Activated CD4-positive, alpha-beta T cell treated with anti-CD3 and anti-CD28 coated beads, Interleukin-2, amount 10 ng/mL, durations not matched to agents 7 days and 5 days (primary cell): ENCODE data around the gene SSBP3. TPM values are rescaled to one million over a fixed set of nuclear protein-coding genes. Genes with fewer than 3 reads are reported as not detected.
A peak's percentile ranks its signal among the peaks of the same experiment; 100 is the strongest.

Experiments
- CTCF ChIA-PET: fragments of 350-600 bp; sonication (Branson Sonifier 250); formaldehyde crosslinking; loops from one replicate; lab custom pipeline; 2021; ENCODE audit warnings: antibody characterized with exemption; lab: Charles Lee
- POLR2A ChIA-PET: fragments of 350-600 bp; sonication (Branson Sonifier 250); formaldehyde crosslinking; loops from one replicate; lab custom pipeline; 2021; ENCODE audit warnings: antibody characterized with exemption; lab: Charles Lee
- DNase-seq: peaks from one replicate; pipeline ENCODE4 v3.0.0-alpha.2; 2020
- H3K27ac Mint-ChIP-seq: one replicate; pipeline ENCODE4 v1.8.0; 2021; ENCODE audit warnings: mild to moderate bottlenecking, moderate library complexity, mixed read lengths
- H3K27me3 Mint-ChIP-seq: one replicate; pipeline ENCODE4 v1.8.0; 2021; ENCODE audit warnings: mixed read lengths
- H3K36me3 Mint-ChIP-seq: one replicate; pipeline ENCODE4 v1.8.0; 2021; ENCODE audit warnings: low read depth, mixed read lengths
- H3K4me1 Mint-ChIP-seq: one replicate; pipeline ENCODE4 v1.8.0; 2021; ENCODE audit warnings: mixed read lengths
- H3K4me3 Mint-ChIP-seq: one replicate; pipeline ENCODE4 v1.8.0; 2021; ENCODE audit warnings: mild to moderate bottlenecking, moderate library complexity, mixed read lengths
- H3K9me3 Mint-ChIP-seq: one replicate; pipeline ENCODE4 v1.8.0; 2021; ENCODE audit warnings: mixed read lengths
- total RNA-seq, 2 experiments: library from RNA; stranded (reverse); gene quantifications; one replicate each; pipeline ENCODE4 v1.2.3, GENCODE V29; 2021

Gene SSBP3
- total RNA-seq, 2 experiments from 2014 or later: 93.4 to 127 TPM

- ChIA-PET POLR2A (interaction anchor here (1.1 kb wide), 1 partner anchor 10 kb away, joined by 6 read pairs; no protein-coding TSS in a partner anchor), CTCF (interaction anchor here (1.7 to 2.0 kb wide), 2 partner anchors 10 to 45 kb away, joined by 3 to 6 read pairs; no protein-coding TSS in a partner anchor)
- peak overlapping the region; percentile 83 for H3K27ac Mint-ChIP-seq
- H3K4me1 Mint-ChIP-seq: peaks cover 53% of the 10 kb centered on the region
- no peak for DNase-seq
- peaks cover 19% of the 10 kb centered on the region for H3K36me3 Mint-ChIP-seq
- no peaks in the 10 kb centered on the region for H3K27me3 Mint-ChIP-seq
- no peak overlapping the region for H3K4me3 Mint-ChIP-seq
- H3K9me3 Mint-ChIP-seq: no peaks in the 10 kb centered on the region
Measured at GRCh38 chr1:54274881-54275280, 131.3 kb downstream of the SSBP3 start.

- H3K27me3 Mint-ChIP-seq: no peaks in the 10 kb centered on the region
- peaks cover 48% of the 10 kb centered on the region for H3K4me1 Mint-ChIP-seq
- ChIA-PET CTCF (interaction anchor here (1.7 to 2.0 kb wide), 2 partner anchors 11 to 45 kb away, joined by 3 to 6 read pairs; no protein-coding TSS in a partner anchor), POLR2A (no interaction called here)
- H3K36me3 Mint-ChIP-seq: peaks cover 15% of the 10 kb centered on the region
- no peaks in the 10 kb centered on the region for H3K9me3 Mint-ChIP-seq
- DNase-seq: no peak
- peak overlapping the region; percentile 83 for H3K27ac Mint-ChIP-seq
- H3K4me3 Mint-ChIP-seq: no peak overlapping the region
Measured at GRCh38 chr1:54274448-54274847, 131.7 kb downstream of the SSBP3 start.

GRCh38 chr1:54273795-54274163 lies 132.4 kb downstream of the SSBP3 start:
- POLR2A ChIA-PET: no interaction called here
- peaks cover 44% of the 10 kb centered on the region for H3K4me1 Mint-ChIP-seq

GRCh38 chr1:54273092-54273794 lies 133.0 kb downstream of the SSBP3 start:
- no peaks in the 10 kb centered on the region for H3K9me3 Mint-ChIP-seq
- DNase-seq: no peak
- ChIA-PET POLR2A (no interaction called here), CTCF (interaction anchor here (1.1 kb wide), 1 partner anchor 216 kb away, joined by 3 read pairs; no protein-coding TSS in a partner anchor)
- peak overlapping the region; percentile 48 for H3K27ac Mint-ChIP-seq
- H3K36me3 Mint-ChIP-seq: peaks cover 14% of the 10 kb centered on the region
- H3K4me1 Mint-ChIP-seq: peaks cover 40% of the 10 kb centered on the region
- H3K4me3 Mint-ChIP-seq: no peak overlapping the region
- H3K27me3 Mint-ChIP-seq: no peaks in the 10 kb centered on the region

More at GRCh38 chr1:54273795-54274163, 132.4 kb downstream of the SSBP3 start:
- CTCF ChIA-PET: interaction anchor here (2.0 kb wide), 1 partner anchor 12 kb away, joined by 6 read pairs; no protein-coding TSS in a partner anchor
- Mint-ChIP-seq H3K27ac (no peak overlapping the region), H3K27me3 (no peaks in the 10 kb centered on the region), H3K4me3 (no peak overlapping the region), H3K36me3 (peaks cover 14% of the 10 kb centered on the region), H3K9me3 (no peaks in the 10 kb centered on the region)
- no peak for DNase-seq

GRCh38 chr1:54272772-54273091 lies 133.5 kb downstream of the SSBP3 start:
- H3K27ac Mint-ChIP-seq: peak overlapping the region; percentile 48
- POLR2A ChIA-PET: no interaction called here
- no peaks in the 10 kb centered on the region for H3K27me3 Mint-ChIP-seq
- peaks cover 35% of the 10 kb centered on the region for H3K4me1 Mint-ChIP-seq
- no peak for DNase-seq
- H3K36me3 Mint-ChIP-seq: peaks cover 14% of the 10 kb centered on the region
- no peaks in the 10 kb centered on the region for H3K9me3 Mint-ChIP-seq
- CTCF ChIA-PET: interaction anchor here (1.1 kb wide), 2 partner anchors 12 to 217 kb away, joined by 3 read pairs; no protein-coding TSS in a partner anchor
- H3K4me3 Mint-ChIP-seq: no peak overlapping the region

- DNase-seq: no peak
- Mint-ChIP-seq H3K27me3 (no peaks in the 10 kb centered on the region), H3K27ac (peak overlapping the region; percentile 57), H3K4me1 (peaks cover 29% of the 10 kb centered on the region), H3K9me3 (no peaks in the 10 kb centered on the region), H3K36me3 (peaks cover 9% of the 10 kb centered on the region), H3K4me3 (no peak overlapping the region)
- POLR2A ChIA-PET: interaction anchor here (0.7 kb wide), 1 partner anchor 37 kb away, joined by 3 read pairs; no protein-coding TSS in a partner anchor
- CTCF ChIA-PET: interaction anchor here (0.9 to 1.1 kb wide), 3 partner anchors 9 to 217 kb away, joined by 3 read pairs; no protein-coding TSS in a partner anchor
Measured at GRCh38 chr1:54272134-54272533, 134.1 kb downstream of the SSBP3 start.

GRCh38 chr1:54271341-54271740 lies 134.9 kb downstream of the SSBP3 start:
- ChIA-PET POLR2A (interaction anchor here (0.6 kb wide), 1 partner anchor 234 kb away, joined by 3 read pairs; no protein-coding TSS in a partner anchor), CTCF (no interaction called here)
- no peak for DNase-seq
- Mint-ChIP-seq H3K27me3 (no peaks in the 10 kb centered on the region), H3K36me3 (peaks cover 2% of the 10 kb centered on the region), H3K4me3 (no peak overlapping the region), H3K9me3 (no peaks in the 10 kb centered on the region), H3K4me1 (peaks cover 22% of the 10 kb centered on the region), H3K27ac (peak overlapping the region; percentile 57)

GRCh38 chr1:54270543-54270942 lies 135.7 kb downstream of the SSBP3 start:
- H3K4me3 Mint-ChIP-seq: no peak overlapping the region
- peak overlapping the region; percentile 46 for H3K27ac Mint-ChIP-seq
- ChIA-PET CTCF (interaction anchor here (1.2 to 1.5 kb wide), 5 partner anchors 13 to 219 kb away, joined by 3 to 4 read pairs (median 3); no protein-coding TSS in a partner anchor), POLR2A (interaction anchor here (0.5 kb wide), 1 partner anchor 877 kb away, joined by 3 read pairs; no protein-coding TSS in a partner anchor)
- H3K27me3 Mint-ChIP-seq: no peaks in the 10 kb centered on the region
- H3K4me1 Mint-ChIP-seq: peaks cover 15% of the 10 kb centered on the region
- peaks cover 2% of the 10 kb centered on the region for H3K36me3 Mint-ChIP-seq
- no peak for DNase-seq
- no peaks in the 10 kb centered on the region for H3K9me3 Mint-ChIP-seq

- no peak for DNase-seq
- H3K4me1 Mint-ChIP-seq: peaks cover 20% of the 10 kb centered on the region
- peaks cover 2% of the 10 kb centered on the region for H3K36me3 Mint-ChIP-seq
- H3K9me3 Mint-ChIP-seq: no peaks in the 10 kb centered on the region
- CTCF ChIA-PET: interaction anchor here (0.8 to 1.8 kb wide), 4 partner anchors 10 to 93 kb away, joined by 3 to 4 read pairs (median 3); no protein-coding TSS in a partner anchor
- POLR2A ChIA-PET: no interaction called here
- no peaks in the 10 kb centered on the region for H3K27me3 Mint-ChIP-seq
- no peak overlapping the region for H3K27ac Mint-ChIP-seq
- H3K4me3 Mint-ChIP-seq: no peak overlapping the region
Measured at GRCh38 chr1:54268762-54269297, 137.4 kb downstream of the SSBP3 start.

GRCh38 chr1:54267815-54268761 lies 138.1 kb downstream of the SSBP3 start:
- peaks cover 22% of the 10 kb centered on the region for H3K4me1 Mint-ChIP-seq
- POLR2A ChIA-PET: no interaction called here
- H3K4me3 Mint-ChIP-seq: no peak overlapping the region
- H3K36me3 Mint-ChIP-seq: peaks cover 5% of the 10 kb centered on the region
- no peaks in the 10 kb centered on the region for H3K9me3 Mint-ChIP-seq
- H3K27me3 Mint-ChIP-seq: no peaks in the 10 kb centered on the region
- no peak for DNase-seq
- CTCF ChIA-PET: interaction anchor here (0.8 to 1.8 kb wide), 5 partner anchors 8 to 93 kb away, joined by 3 to 4 read pairs (median 3); no protein-coding TSS in a partner anchor
- no peak overlapping the region for H3K27ac Mint-ChIP-seq

- POLR2A ChIA-PET: no interaction called here
- Mint-ChIP-seq H3K4me1 (peaks cover 18% of the 10 kb centered on the region), H3K36me3 (peaks cover 4% of the 10 kb centered on the region), H3K9me3 (no peaks in the 10 kb centered on the region), H3K27me3 (no peaks in the 10 kb centered on the region), H3K4me3 (no peak overlapping the region), H3K27ac (no peak overlapping the region)
- DNase-seq: no peak
- CTCF ChIA-PET: interaction anchor here (0.9 kb wide), 2 partner anchors 9 to 11 kb away, joined by 3 to 4 read pairs; no protein-coding TSS in a partner anchor
Measured at GRCh38 chr1:54266908-54267307, 139.3 kb downstream of the SSBP3 start.

GRCh38 chr1:54266195-54266594 lies 140.0 kb downstream of the SSBP3 start:
- no peaks in the 10 kb centered on the region for H3K27me3 Mint-ChIP-seq
- CTCF ChIA-PET: interaction anchor here (0.6 to 0.9 kb wide), 2 partner anchors 12 to 723 kb away, joined by 4 read pairs; no protein-coding TSS in a partner anchor
- POLR2A ChIA-PET: no interaction called here
- no peaks in the 10 kb centered on the region for H3K9me3 Mint-ChIP-seq
- no peak overlapping the region for H3K27ac Mint-ChIP-seq
- H3K4me3 Mint-ChIP-seq: no peak overlapping the region
- H3K36me3 Mint-ChIP-seq: peaks cover 4% of the 10 kb centered on the region
- H3K4me1 Mint-ChIP-seq: peaks cover 18% of the 10 kb centered on the region
- no peak for DNase-seq
